GM12875 (cell line): ENCODE results near the gene THSD7A.

Source experiments
- H3K4me3 ChIP-seq: one replicate; pipeline ENCODE4 v1.5.1; 2011; ENCODE audit warnings: low read depth, low read length, control low read depth
- CTCF ChIP-seq: IDR thresholded peaks from 2 replicates; pipeline ENCODE4 v1.5.1; 2011; ENCODE audit warnings: low read depth, mild to moderate bottlenecking, control low read depth, inconsistent platforms, low read length, moderate library complexity, borderline replicate concordance; ENCODE audit not compliant: insufficient read depth

THSD7A gene

GRCh38 chr7:11341285-11341944 is 490.6 kb downstream of the THSD7A start:
- no peak overlapping the region for H3K4me3 ChIP-seq
- TF ChIP-seq CTCF, result peak; percentile 30; the same call in 1 of the 2 replicates

- TF ChIP-seq CTCF, result no peak
- H3K4me3 ChIP-seq, result no peak overlapping the region
Observed at GRCh38 chr7:11336432-11336831, 495.6 kb downstream of the THSD7A start.

DNA sequence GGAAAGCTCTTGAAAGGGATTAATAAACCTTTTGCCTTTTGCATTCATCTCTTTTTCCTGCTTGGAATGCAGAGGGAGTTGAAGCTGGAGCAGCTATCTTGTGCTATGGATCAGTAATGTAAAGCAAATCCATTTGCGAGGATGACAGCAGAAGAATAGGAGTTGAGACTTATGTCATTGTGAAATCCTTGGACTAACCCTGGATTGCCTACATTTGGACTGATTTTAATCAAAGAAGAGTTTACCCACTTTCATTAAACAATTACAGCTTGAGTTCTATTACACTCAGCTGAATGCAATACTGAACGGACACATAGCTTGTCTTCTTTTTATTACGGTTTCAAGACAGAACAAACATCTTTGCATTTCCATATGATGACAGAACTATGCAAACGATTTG is 496.1 kb downstream of the THSD7A start:
- TF ChIP-seq CTCF, result no peak

GRCh38 chr7:11332865-11333228 is 499.2 kb downstream of the THSD7A start:
- H3K4me3 ChIP-seq, result no peak overlapping the region
- no peak for TF ChIP-seq CTCF

More for the DNA sequence above, 496.1 kb downstream of the THSD7A start:
- H3K4me3 ChIP-seq, result no peak overlapping the region

GRCh38 chr7:11332186-11332864 is 499.7 kb downstream of the THSD7A start:
- H3K4me3 ChIP-seq, result no peak overlapping the region
- no peak for TF ChIP-seq CTCF

DNA sequence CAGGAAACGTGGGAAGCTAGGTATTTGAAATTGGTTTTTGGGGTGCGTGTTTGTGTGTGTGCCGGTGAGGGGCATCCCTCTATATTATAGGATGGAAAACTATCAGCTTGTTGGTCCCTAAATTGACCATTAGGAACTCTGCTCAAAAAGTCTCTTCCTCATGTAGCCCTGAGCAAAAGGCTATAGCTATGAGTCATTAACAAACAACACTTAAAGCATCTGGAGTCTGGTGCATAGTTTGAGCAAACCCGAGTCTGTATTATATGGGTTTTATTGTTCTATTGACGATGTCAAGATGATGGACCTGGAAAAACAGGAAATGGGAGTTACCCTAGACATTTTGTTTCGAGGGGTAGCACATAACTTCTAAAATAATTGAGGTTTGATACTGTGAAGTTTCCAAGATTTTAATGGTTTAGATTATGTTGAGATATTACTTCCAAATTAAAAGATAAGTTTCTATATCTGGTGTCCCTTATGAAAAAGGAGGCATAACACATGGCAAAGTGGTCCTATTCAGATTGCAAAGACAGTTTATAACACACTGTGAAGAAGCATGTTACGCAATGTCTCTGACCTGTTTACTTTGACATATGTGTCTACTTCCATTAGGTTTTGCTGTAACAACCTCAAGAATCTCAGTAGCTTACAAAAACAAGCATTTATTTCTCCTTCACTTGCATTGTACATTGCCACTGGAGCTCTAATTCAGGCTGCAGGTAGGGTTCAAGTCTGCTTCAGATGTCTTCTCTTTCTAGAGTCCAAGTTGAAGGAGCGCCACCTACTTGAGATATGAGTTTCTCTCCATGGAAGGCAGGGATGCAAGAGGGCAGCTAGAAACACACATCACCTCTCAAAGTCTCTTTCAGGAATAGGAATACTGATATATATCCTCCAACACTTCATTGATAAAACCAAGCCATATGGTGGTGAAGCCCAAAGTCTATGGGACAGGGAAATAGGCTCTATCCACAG is 500.6 kb downstream of the THSD7A start:
- H3K4me3 ChIP-seq, result no peak overlapping the region
- TF ChIP-seq CTCF, result no peak
